Right lobe of liver (tissue), 6 donors: ENCODE measurements around the gene PEAR1. TPM values are rescaled to one million over a fixed set of nuclear protein-coding genes. Genes with fewer than 3 reads are reported as not detected.

ENCODE experiments used
- ATAC-seq, 4 donors: fragments of 200-7000 bp; cut with Tn5 transposase; one replicate each; pipeline ENCODE4 v1.9.1; 2020; ENCODE audit warnings: mild to moderate bottlenecking in 4 of 4, moderate library complexity in 4 of 4
- DNase-seq, 3 donors: peaks; one replicate each; pipeline ENCODE4 v3.0.0-alpha.2; 2020
- H3K27ac ChIP-seq, 3 donors: fragments of 200-600 bp; one replicate each; pipeline ENCODE4 v1.8.0; 2022
- H3K27me3 ChIP-seq, 2 donors: fragments of 200-600 bp; one replicate each; pipeline ENCODE4 v1.8.0; 2022
- H3K36me3 ChIP-seq, 4 donors: fragments of 200-600 bp; sonication (generic) in 1 of 4; one replicate each; pipeline versions ENCODE4 v1.5.1 to v1.8.0; 2017 to 2022; ENCODE audit warnings: control low read depth in 1 of 4
- H3K4me1 ChIP-seq, 4 donors: fragments of 200-600 bp; sonication (generic) in 1 of 4; one replicate each; pipeline versions ENCODE4 v1.5.1 to v1.8.0; 2017 to 2022; ENCODE audit warnings: control low read depth in 1 of 4
- H3K4me3 ChIP-seq, 3 donors: fragments of 200-600 bp; one replicate each; pipeline ENCODE4 v1.8.0; 2022
- H3K9me3 ChIP-seq, 4 donors: fragments of 200-600 bp; sonication (generic) in 1 of 4; one replicate each; pipeline versions ENCODE4 v1.5.1 to v1.8.0; 2017 to 2022; ENCODE audit warnings: control low read depth in 1 of 4
- CTCF ChIP-seq, 4 donors: fragments of 200-600 bp in 3 of 4; fragments of 450-650 bp in 1 of 4; IDR thresholded peaks; one replicate each; pipeline versions ENCODE4 v1.5.1 to v1.8.0; 2016 to 2022; ENCODE audit warnings: antibody characterized with exemption in 4 of 4, mild to moderate bottlenecking in 2 of 4
- POLR2A ChIP-seq: fragments of 450-650 bp; IDR thresholded peaks from one replicate; pipeline ENCODE4 v1.6.1; 2017; ENCODE audit warnings: antibody characterized with exemption, mild to moderate bottlenecking
- WGBS: methylation state at CpG from one replicate; pipeline ENCODE4 v1.1.6; 2018; ENCODE audit warnings: low coverage, low lambda C conversion rate; ENCODE audit not compliant: insufficient coverage; ENCODE audit errors: missing lambda C conversion rate; 5-methylcytosine and 5-hydroxymethylcytosine counted together
- intact Hi-C, 2 donors: fragments of 100-400 bp; cut with DNase I; formaldehyde crosslinking; loops; one replicate each; pipeline versions ENCODE4 v1.11.2 to v1.14.1; 2022
- total RNA-seq, 6 experiments: library from RNA; depleted of rRNA in 2 of 6; stranded (reverse); fragments of >200 nt in 2 of 6; fragmentation: NEBNext Ultra II Directional in 3 of 6; extraction: Animal tissue kit (Norgen Biotek cat#: 25700) in 3 of 6; gene quantifications; one replicate each; pipeline versions ENCODE4 v1.1.0 to v1.2.4, GENCODE V29; 2016 to 2023
- donor health status: DM: no; HTN: yes; CAD: no.
- donor health status: DM: no; HTN: no; CAD: no.
- donor health status: DM: no; HTN: no; CAD: no.
- donor health status: DM: no; HTN: yes; CAD: no.
- donor health status: DM: no; HTN: yes; CAD: no.

PEAR1 gene
- total RNA-seq, 6 experiments from 2014 or later = 2.2 to 9.8 (median 3.6) TPM

- intact Hi-C loops = no loop called here
- Histone ChIP-seq H3K9me3 (no peaks in the 10 kb centered on the region), H3K4me1 (no peaks in the 10 kb centered on the region), H3K27me3 (peaks cover 0 to 10% of the 10 kb centered on the region in 2 donors), H3K36me3 (no peaks in the 10 kb centered on the region), H3K27ac (no peak overlapping the region), H3K4me3 (no peak overlapping the region)
- DNase-seq = no peak
- WGBS = 20% methylated on average over 8 of the region's 69 CpGs
- TF ChIP-seq POLR2A (no peak), CTCF (IDR thresholded peaks at IDR 0.05) (no peak)
- ATAC-seq = no peak
Observed at GRCh38 chr1:156845055-156845952, 48.2 kb upstream of the PEAR1 start.

GRCh38 chr1:156845953-156846545, 47.5 kb upstream of the PEAR1 start:
- 55% methylated on average over 12 of the region's 18 CpGs for WGBS
- H3K27ac ChIP-seq = no peak overlapping the region
- TF ChIP-seq POLR2A (no peak), CTCF (IDR thresholded peaks at IDR 0.05) (no peak)
- no peak for DNase-seq
- peaks cover 0 to 10% of the 10 kb centered on the region in 2 donors for H3K27me3 ChIP-seq
- H3K4me1 ChIP-seq = no peaks in the 10 kb centered on the region
- ATAC-seq = no peak
- no peaks in the 10 kb centered on the region for H3K9me3 ChIP-seq
- no peak overlapping the region for H3K4me3 ChIP-seq
- intact Hi-C loops = no loop called here
- no peaks in the 10 kb centered on the region for H3K36me3 ChIP-seq

GRCh38 chr1:156846643-156847042, 46.9 kb upstream of the PEAR1 start:
- peaks cover 0 to 10% of the 10 kb centered on the region in 2 donors for H3K27me3 ChIP-seq
- WGBS = 43% methylated on average over 2 of the region's 5 CpGs
- no peak for ATAC-seq

More at GRCh38 chr1:156846643-156847042, 46.9 kb upstream of the PEAR1 start:
- DNase-seq = no peak
- Histone ChIP-seq H3K4me1 (peaks cover 0 to 2% (median 1%) of the 10 kb centered on the region in 4 donors), H3K27ac (no peak overlapping the region), H3K4me3 (no peak overlapping the region), H3K36me3 (no peaks in the 10 kb centered on the region), H3K9me3 (no peaks in the 10 kb centered on the region)
- intact Hi-C loops = no loop called here
- no peak for TF ChIP-seq POLR2A
- no peak for TF ChIP-seq CTCF (IDR thresholded peaks at IDR 0.05)
